Measurements from ENCODE around the gene ADAM23. TPM values are rescaled to one million over a fixed set of nuclear protein-coding genes. Genes with fewer than 3 reads are reported as not detected.
"Not testable (repeated sequence)": the region's sequence is repeated elsewhere in the genome, so short reads cannot be mapped to it uniquely, and the experiment has no call there.

The ADAM23 gene, protein sequence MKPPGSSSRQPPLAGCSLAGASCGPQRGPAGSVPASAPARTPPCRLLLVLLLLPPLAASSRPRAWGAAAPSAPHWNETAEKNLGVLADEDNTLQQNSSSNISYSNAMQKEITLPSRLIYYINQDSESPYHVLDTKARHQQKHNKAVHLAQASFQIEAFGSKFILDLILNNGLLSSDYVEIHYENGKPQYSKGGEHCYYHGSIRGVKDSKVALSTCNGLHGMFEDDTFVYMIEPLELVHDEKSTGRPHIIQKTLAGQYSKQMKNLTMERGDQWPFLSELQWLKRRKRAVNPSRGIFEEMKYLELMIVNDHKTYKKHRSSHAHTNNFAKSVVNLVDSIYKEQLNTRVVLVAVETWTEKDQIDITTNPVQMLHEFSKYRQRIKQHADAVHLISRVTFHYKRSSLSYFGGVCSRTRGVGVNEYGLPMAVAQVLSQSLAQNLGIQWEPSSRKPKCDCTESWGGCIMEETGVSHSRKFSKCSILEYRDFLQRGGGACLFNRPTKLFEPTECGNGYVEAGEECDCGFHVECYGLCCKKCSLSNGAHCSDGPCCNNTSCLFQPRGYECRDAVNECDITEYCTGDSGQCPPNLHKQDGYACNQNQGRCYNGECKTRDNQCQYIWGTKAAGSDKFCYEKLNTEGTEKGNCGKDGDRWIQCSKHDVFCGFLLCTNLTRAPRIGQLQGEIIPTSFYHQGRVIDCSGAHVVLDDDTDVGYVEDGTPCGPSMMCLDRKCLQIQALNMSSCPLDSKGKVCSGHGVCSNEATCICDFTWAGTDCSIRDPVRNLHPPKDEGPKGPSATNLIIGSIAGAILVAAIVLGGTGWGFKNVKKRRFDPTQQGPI
- 10 to 100 TPM in 1 of 2 donors, 1 to 10 TPM in 1; 1.3 to 10.7 TPM for total RNA-seq

DNA sequence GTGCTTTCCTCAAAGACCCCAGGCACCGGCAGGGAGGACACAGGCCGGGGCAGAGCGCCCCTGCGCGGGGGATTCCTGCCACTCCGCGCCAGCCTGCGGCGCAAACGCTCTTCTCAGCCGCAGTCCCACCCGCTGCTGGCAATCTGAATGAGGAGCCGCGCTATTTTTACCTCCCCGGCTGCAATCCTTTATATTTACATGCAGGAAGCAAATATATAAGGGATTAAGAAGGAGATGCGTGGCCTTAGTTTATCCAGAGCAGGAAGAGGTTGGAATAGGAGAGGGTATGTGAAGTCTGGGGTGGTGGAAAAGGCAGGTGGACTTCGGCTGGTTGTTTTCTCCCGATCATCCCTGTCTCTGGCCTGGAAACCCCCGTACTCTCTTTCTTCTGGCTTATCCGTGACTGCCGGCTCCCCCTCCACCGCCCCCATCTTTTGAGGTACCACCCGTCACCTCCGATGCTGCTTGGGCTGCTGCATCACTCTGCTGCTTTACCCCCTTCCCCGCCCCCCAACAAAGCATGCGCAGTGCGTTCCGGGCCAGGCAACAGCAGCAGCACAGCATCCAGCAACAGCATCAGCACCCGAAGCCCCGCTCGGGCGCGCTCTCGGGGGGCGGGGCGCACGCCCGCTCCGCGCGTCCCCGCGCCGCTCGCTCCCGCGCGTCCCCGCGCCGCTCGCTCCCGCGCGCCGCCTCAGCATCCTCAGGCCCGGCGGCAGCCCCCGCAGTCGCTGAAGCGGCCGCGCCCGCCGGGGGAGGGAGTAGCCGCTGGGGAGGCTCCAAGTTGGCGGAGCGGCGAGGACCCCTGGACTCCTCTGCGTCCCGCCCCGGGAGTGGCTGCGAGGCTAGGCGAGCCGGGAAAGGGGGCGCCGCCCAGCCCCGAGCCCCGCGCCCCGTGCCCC is at the start of gene ADAM23:
Gene ADAM23 (plus strand): TSS at position 700 of the 902 bp plus-strand sequence. CDS start 335 bp downstream, outside the sequence.
- intact Hi-C loops (cut with DNase I), result no loop called here
- no peak within 1 kb of the TSS for H3K27ac ChIP-seq
- TF ChIP-seq POLR2AphosphoS5 (IDR thresholded peaks at IDR 0.05) (no peak), POLR2A (IDR thresholded peaks at IDR 0.05) (no peak)

DNA sequence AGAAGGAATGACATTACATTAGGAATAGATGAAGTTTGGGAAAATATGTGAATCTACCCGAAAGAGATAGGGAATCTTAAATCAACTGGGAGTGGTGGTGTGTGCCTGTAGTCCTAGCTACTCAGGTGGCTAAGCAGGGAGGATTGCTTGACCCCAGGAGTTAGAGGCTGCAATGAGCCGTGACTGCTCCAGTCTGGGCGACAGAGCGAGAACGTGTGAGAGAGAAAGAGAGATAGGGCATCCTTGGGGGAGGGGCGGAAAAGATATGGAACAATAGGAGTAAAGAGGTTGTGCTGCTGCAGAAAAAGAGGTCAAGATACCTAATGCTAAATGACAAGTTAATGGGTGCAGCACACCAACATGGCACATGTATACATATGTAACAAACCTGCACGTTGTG is 47.1 kb upstream of the ADAM23 start:
- Histone ChIP-seq H3K36me3 (no peaks in the 10 kb centered on the region), H3K4me3 (no peak overlapping the region), H3K27me3 (replicated peaks; ENCODE audit: insufficient read depth) (no peaks in the 10 kb centered on the region), H3K9me3 (no peaks in the 10 kb centered on the region), H3K4me1 (replicated peaks) (no peaks in the 10 kb centered on the region), H3K27ac (no peak overlapping the region)
- no peak for TF ChIP-seq POLR2A (IDR thresholded peaks at IDR 0.05)
- TF ChIP-seq, protein P1, sequence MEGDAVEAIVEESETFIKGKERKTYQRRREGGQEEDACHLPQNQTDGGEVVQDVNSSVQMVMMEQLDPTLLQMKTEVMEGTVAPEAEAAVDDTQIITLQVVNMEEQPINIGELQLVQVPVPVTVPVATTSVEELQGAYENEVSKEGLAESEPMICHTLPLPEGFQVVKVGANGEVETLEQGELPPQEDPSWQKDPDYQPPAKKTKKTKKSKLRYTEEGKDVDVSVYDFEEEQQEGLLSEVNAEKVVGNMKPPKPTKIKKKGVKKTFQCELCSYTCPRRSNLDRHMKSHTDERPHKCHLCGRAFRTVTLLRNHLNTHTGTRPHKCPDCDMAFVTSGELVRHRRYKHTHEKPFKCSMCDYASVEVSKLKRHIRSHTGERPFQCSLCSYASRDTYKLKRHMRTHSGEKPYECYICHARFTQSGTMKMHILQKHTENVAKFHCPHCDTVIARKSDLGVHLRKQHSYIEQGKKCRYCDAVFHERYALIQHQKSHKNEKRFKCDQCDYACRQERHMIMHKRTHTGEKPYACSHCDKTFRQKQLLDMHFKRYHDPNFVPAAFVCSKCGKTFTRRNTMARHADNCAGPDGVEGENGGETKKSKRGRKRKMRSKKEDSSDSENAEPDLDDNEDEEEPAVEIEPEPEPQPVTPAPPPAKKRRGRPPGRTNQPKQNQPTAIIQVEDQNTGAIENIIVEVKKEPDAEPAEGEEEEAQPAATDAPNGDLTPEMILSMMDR (IDR thresholded peaks at IDR 0.05), result no peak
- TF ChIP-seq POLR2AphosphoS5 (IDR thresholded peaks at IDR 0.05), result no peak
- 67% methylated on average over 7 of the region's 7 CpGs for WGBS
- DNase-seq (ENCODE audit: low spot score), result no peak
- intact Hi-C loops (cut with DNase I), result no loop called here

More for the DNA sequence above, at the start of gene ADAM23:
- peak within 1 kb of the TSS; percentile 35 to 36 for H3K4me3 ChIP-seq
- no peak for DNase-seq (ENCODE audit: low spot score)
- no peaks in the 10 kb centered on the region for H3K4me1 ChIP-seq (replicated peaks)
- peaks cover 2% of the 10 kb centered on the region for H3K27me3 ChIP-seq (replicated peaks; ENCODE audit: insufficient read depth)
- H3K36me3 ChIP-seq, result no peaks in the 10 kb centered on the region
- under 1% methylated on average over 52 of the region's 81 CpGs for WGBS
- no peaks in the 10 kb centered on the region for H3K9me3 ChIP-seq

DNA sequence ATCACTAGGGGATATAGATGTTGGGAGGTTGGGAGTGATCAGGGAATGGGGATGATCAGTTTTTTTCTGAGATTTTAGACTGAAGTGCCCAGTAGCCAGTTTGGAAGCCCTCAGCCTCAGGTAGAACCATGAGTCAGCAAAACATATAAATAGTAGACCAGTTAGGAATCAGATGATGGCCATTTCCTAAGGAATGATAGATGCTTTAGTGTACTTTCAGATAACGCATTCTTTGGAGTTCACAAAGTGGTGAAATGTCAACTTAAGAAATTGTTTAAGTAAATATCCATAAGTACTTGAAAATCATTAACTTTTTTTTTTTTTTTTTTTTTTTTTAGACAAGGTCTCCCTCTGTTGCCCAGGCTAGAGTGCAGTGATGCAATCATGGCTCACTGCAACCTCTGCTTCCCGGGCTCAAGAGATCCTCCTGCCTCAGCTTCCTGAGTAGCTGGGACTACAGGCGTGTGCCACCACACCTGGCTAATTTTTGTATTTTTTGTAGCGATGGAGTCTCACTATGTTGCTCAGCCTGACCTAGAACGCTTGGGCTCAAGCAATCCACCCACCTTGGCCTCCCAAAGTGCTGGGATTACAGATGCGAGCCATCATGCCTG is 40.3 kb upstream of the ADAM23 start:
- H3K27ac ChIP-seq; H3K27me3 ChIP-seq (replicated peaks; ENCODE audit: insufficient read depth); H3K4me3 ChIP-seq; H3K4me1 ChIP-seq (replicated peaks); H3K36me3 ChIP-seq; DNase-seq (ENCODE audit: low spot score); intact Hi-C loops (cut with DNase I); H3K9me3 ChIP-seq: not testable (repeated sequence)
- 77% methylated on average over 6 of the region's 6 CpGs for WGBS

DNA sequence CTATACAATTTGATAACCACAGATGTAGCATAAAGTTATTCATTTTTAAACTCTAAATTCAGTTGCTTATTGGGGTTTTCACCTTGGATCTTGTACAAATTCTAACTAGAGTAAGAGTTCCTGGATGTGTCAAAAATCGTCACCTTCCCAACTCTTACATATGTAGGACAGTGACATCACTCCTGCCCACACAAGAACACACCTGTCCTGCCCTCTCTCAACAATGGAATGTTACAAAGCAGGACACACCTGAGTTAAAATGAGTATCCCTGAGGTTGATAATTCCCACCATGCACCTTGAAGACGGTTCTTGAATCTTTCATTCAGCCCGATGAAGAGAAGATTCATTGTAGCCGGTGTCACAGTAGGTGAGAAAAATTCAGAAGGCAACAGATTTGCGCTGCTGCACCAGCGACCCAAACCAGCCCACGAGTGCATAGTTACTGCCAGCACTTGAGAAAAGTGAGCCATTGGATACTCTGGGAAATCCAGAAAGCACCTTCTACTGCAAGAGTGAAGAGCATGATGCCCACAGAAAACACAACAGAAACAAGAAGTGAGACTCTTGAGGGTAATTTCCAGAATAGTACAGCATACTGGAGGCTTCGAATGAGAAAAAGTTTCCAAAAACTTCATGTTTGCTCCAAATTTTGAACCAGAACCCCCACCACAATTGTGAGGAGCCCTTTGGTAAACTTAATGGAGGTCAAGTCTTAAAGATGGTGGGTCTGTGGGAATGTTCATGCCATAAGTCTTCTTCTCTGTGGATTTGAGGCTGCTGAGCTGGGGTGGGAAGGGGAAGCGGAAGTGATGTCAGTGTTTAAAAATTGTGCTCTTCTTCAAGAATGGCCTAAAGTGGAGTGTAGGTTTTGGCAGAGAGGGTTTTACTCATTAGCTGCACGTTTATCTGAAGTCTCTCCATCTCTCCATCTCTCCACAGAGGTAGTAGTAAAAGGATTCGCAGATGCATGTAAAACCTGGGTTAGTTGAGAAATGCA is 34.7 kb upstream of the ADAM23 start:
- TF ChIP-seq, protein P1 (IDR thresholded peaks at IDR 0.05), result no peak
- TF ChIP-seq POLR2A (IDR thresholded peaks at IDR 0.05) (no peak), POLR2AphosphoS5 (IDR thresholded peaks at IDR 0.05) (no peak)
- Histone ChIP-seq H3K4me1 (replicated peaks) (no peaks in the 10 kb centered on the region), H3K27ac (no peak overlapping the region), H3K4me3 (no peak overlapping the region), H3K27me3 (replicated peaks; ENCODE audit: insufficient read depth) (no peaks in the 10 kb centered on the region), H3K36me3 (no peaks in the 10 kb centered on the region), H3K9me3 (no peaks in the 10 kb centered on the region)
- no peak for DNase-seq (ENCODE audit: low spot score)
- WGBS, result 87% methylated on average over 11 of the region's 11 CpGs
- intact Hi-C loops (cut with DNase I), result no loop called here

Measured in prostate gland (tissue), 2 donors.